Gastrocnemius medialis (tissue), 4 donors: Measurements from ENCODE around the gene RORC. TPM values are rescaled to one million over a fixed set of nuclear protein-coding genes. Genes with fewer than 3 reads are reported as not detected.

Experiments used
- total RNA-seq, 4 donors: library from RNA; depleted of rRNA; stranded (reverse); fragments of >200 nt; gene quantifications; one replicate each; pipeline versions ENCODE4 v1.1.0 to v1.2.3, GENCODE V29; 2016

RORC gene
- total RNA-seq, 4 donors from 2014 or later: 61.3 to 251 (median 163) TPM

Other genes with a start within 250 kb of the RORC start
- gene SNX27, start 219.8 kb downstream of the RORC start, total RNA-seq: 10 to 100 TPM; 37.0 to 43.7 (median 40.9) TPM
- not detected for gene CELF3, start 115.0 kb downstream of the RORC start, total RNA-seq
- gene RIIAD1, start 110.3 kb downstream of the RORC start, total RNA-seq: not detected
- gene MRPL9, start 68.3 kb downstream of the RORC start, total RNA-seq: 10 to 100 TPM; 61.4 to 74.7 (median 65.6) TPM
- gene TDRKH, start 41.3 kb downstream of the RORC start, total RNA-seq: 1 to 10 TPM; 3.9 to 8.3 (median 4.6) TPM
- 10 to 100 TPM in 2 of 4 donors, 1 to 10 TPM in 2; 4.2 to 24.5 (median 14.3) TPM for gene LINGO4, start 26.4 kb downstream of the RORC start, total RNA-seq
- gene C2CD4D, start 8.0 kb upstream of the RORC start, total RNA-seq: not detected
- gene THEM5, start 21.9 kb upstream of the RORC start, total RNA-seq: not detected
- gene THEM4, start 77.7 kb upstream of the RORC start, total RNA-seq: 10 to 100 TPM in 1 of 4 donors, 1 to 10 TPM in 3; 7.7 to 21.8 (median 9.6) TPM
- gene S100A10, start 162.1 kb upstream of the RORC start, total RNA-seq: 10 to 100 TPM in 3 of 4 donors, 1 to 10 TPM in 1; 6.4 to 60.3 (median 28.0) TPM
- gene S100A11, start 205.2 kb upstream of the RORC start, total RNA-seq: 10 to 100 TPM in 3 of 4 donors, 1 to 10 TPM in 1; 8.4 to 66.2 (median 29.8) TPM